Femur (tissue), 1 donor: ENCODE data around the gene ECI2.
"Not testable (repeated sequence)": the region's sequence is repeated elsewhere in the genome, so short reads cannot be mapped to it uniquely, and the experiment has no call there.

Source experiments
- DNase-seq: peaks from one replicate; pipeline ENCODE4 v3.0.0-alpha.2; 2017

Gene ECI2

GRCh38 chr6:4093288-4093687 lies 42.1 kb downstream of the ECI2 start:
- no peak for DNase-seq

- DNase-seq = no peak
Observed at GRCh38 chr6:4091941-4092340, 43.4 kb downstream of the ECI2 start.

- not testable (repeated sequence) for DNase-seq
Observed at GRCh38 chr6:4090043-4090442, 45.3 kb downstream of the ECI2 start.

- DNase-seq = no peak
Observed at GRCh38 chr6:4088704-4089103, 46.7 kb downstream of the ECI2 start.

DNA sequence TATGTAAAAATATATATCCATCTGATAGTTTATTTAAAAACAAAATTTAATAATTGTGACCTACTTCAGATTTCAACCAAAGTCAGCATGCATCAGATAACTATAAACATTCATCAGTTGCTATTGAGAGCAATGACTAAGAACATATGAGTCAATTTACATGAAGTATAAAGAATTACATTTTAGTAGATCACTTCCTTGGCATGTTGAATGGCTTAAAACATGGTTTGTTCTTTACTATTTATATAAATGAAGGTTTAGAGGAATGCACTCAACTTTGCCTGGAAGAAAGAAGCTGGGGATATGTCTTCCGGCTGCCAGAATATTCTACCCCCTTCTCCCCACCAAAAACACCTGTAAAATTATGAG lies 50.1 kb downstream of the ECI2 start:
- no peak for DNase-seq

GRCh38 chr6:4084444-4085331 lies 50.7 kb downstream of the ECI2 start:
- DNase-seq = no peak

- no peak for DNase-seq
Observed at GRCh38 chr6:4078691-4079471, 56.5 kb downstream of the ECI2 start, which contains the start of gene FAM217A. TSS of gene FAM217A (minus strand) at chr6:4079137. CDS start at chr6:4077414, 1,723 bp downstream.

- DNase-seq = no peak
Observed at GRCh38 chr6:4074478-4075235, 60.7 kb downstream of the ECI2 start.

DNA sequence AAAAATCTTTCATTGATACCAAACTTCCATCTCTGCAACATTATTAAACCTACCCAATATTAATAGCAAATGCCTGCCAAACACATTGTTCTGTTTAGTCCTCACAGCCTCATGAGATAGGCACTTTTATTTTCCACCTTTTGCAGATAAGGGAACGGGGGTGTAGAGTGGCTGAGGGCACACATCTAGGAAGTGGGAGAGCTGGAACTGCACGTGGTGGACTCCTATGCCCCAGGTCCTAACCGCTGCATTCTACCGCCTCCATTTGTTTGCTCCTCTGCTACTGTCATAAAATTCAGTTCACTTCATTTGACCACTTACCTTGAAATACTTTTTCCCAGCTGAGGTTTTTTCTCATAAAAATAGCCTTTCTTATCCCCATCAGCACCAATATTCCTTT lies 64.0 kb downstream of the ECI2 start:
- no peak for DNase-seq

GRCh38 chr6:4069199-4069598 lies 66.2 kb downstream of the ECI2 start:
- DNase-seq = no peak

DNA sequence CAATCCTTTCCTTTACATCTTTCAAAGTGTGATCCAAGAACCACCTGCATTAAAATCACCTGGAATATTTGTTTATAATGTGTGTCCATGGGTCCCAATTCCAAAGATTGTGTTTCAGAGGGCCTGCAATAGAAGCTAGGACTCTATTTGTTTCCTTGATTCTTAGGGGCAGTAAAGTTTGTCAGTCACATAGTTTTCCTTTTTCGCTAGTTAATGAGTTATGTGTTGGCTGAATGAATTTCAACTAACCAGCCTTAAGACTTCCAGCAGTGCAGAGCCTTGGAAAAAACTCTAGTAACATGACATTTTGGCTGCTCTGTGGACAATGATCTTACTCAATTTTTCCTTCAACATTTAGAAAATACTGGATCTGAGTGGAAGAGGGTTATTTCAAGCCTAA lies 67.7 kb downstream of the ECI2 start:
- no peak for DNase-seq

DNA sequence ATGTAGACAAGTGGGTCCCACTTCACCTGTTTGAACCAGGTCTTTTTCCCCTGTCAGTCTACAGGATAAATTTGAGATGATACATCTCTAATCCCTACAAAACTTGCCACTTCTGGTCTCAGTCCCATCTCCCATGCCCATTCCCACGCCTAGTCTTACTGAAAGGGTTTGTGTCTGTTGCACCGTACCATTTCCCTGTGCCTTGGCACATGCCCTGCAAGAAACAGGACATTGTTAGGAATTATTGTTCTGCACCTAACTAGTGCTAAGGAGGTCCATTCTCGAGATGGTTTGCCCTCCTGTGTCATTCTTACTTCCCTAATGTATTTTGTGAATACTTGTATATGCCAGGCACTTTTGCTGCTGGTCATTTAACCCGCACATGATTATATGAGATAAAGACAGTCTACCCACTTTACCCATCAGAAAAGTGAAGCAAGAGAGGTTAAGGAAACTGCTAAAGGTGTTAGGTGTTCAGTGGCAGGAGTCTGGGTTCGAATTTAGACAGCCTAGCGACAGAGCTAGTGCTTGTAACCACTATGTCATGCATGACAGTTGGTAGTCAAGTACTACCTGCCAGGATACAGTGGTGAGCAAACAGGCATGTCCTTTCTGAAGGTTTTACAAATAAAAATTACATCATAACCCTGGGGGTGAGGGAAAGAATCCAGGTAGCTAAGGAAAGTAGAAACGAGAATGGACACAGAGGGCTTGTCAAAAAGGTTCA lies 69.2 kb downstream of the ECI2 start:
- DNase-seq = no peak
